ENCODE data around the gene CDH4.

GRCh38 chr20:61889659-61890058 lies 637.6 kb downstream of the CDH4 start:
- TF ChIP-seq, protein P1, sequence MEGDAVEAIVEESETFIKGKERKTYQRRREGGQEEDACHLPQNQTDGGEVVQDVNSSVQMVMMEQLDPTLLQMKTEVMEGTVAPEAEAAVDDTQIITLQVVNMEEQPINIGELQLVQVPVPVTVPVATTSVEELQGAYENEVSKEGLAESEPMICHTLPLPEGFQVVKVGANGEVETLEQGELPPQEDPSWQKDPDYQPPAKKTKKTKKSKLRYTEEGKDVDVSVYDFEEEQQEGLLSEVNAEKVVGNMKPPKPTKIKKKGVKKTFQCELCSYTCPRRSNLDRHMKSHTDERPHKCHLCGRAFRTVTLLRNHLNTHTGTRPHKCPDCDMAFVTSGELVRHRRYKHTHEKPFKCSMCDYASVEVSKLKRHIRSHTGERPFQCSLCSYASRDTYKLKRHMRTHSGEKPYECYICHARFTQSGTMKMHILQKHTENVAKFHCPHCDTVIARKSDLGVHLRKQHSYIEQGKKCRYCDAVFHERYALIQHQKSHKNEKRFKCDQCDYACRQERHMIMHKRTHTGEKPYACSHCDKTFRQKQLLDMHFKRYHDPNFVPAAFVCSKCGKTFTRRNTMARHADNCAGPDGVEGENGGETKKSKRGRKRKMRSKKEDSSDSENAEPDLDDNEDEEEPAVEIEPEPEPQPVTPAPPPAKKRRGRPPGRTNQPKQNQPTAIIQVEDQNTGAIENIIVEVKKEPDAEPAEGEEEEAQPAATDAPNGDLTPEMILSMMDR (IDR thresholded peaks at IDR 0.05): no peak
- TF ChIP-seq POLR2A (IDR thresholded peaks at IDR 0.05) (no peak), EP300 (IDR thresholded peaks at IDR 0.05) (no peak)

All from ovary (tissue), 3 donors.